ENCODE data around the gene CDX1.

- TF ChIP-seq POLR2AphosphoS5 (IDR thresholded peaks at IDR 0.05; ENCODE audit: low read depth) (no peak), CTCF (IDR thresholded peaks at IDR 0.05; ENCODE audit: insufficient read depth, low read length) (no peak), REST (IDR thresholded peaks at IDR 0.05; ENCODE audit: insufficient replicate concordance, low read depth) (no peak), GABPA (IDR thresholded peaks at IDR 0.05; ENCODE audit: low read depth) (no peak)
Observed at GRCh38 chr5:150219142-150219541, 52.6 kb downstream of the CDX1 start.

Measured in HL-60 (cell line).